NB4 (cell line): ENCODE results near the gene KRT13.

Experiments
- DNase-seq: peaks from one replicate; pipeline ENCODE4 v3.0.0; 2010; ENCODE audit warnings: low read depth
- H3K4me3 ChIP-seq: one replicate; pipeline ENCODE4 v1.5.1; 2011; ENCODE audit warnings: mild to moderate bottlenecking, low read depth, low read length, moderate library complexity
- CTCF ChIP-seq: IDR thresholded peaks from one replicate; pipeline ENCODE4 v1.5.1; 2012; ENCODE audit warnings: low read depth, low read length
- MAX ChIP-seq: IDR thresholded peaks from 2 replicates; pipeline ENCODE4 v1.6.1; 2011; ENCODE audit warnings: low read depth, low read length
- MYC ChIP-seq: IDR thresholded peaks from 2 replicates; pipeline ENCODE4 v1.6.1; 2011; ENCODE audit warnings: low read depth, low read length
- POLR2A ChIP-seq: IDR thresholded peaks from 2 replicates; pipeline ENCODE4 v1.6.1; 2011; ENCODE audit warnings: mild to moderate bottlenecking; ENCODE audit not compliant: insufficient read length; ENCODE audit errors: extremely low read depth

KRT13 gene

GRCh38 chr17:41505007-41505808 is at the start of gene KRT13:
Gene KRT13 (minus strand): TSS chr17:41505612. CDS start chr17:41505550, 62 bp downstream.
- H3K4me3 ChIP-seq = no peak within 1 kb of the TSS
- DNase-seq = no peak
- TF ChIP-seq CTCF (no peak), MAX (no peak), MYC (no peak), POLR2A (no peak)

GRCh38 chr17:41553987-41554680 is 48.7 kb upstream of the KRT13 start:
- TF ChIP-seq CTCF = no peak
- no peak for TF ChIP-seq MYC
- no peak for TF ChIP-seq POLR2A
- no peak for TF ChIP-seq MAX
- H3K4me3 ChIP-seq = no peak overlapping the region
- no peak for DNase-seq

- no peak overlapping the region for H3K4me3 ChIP-seq
- no peak for TF ChIP-seq POLR2A
- no peak for DNase-seq
Observed at GRCh38 chr17:41553176-41553575, 47.8 kb upstream of the KRT13 start.

GRCh38 chr17:41552455-41552854 is 47.0 kb upstream of the KRT13 start:
- DNase-seq = no peak
- TF ChIP-seq POLR2A = no peak
- no peak for TF ChIP-seq CTCF
- no peak for TF ChIP-seq MAX
- TF ChIP-seq MYC = no peak
- H3K4me3 ChIP-seq = no peak overlapping the region

GRCh38 chr17:41551365-41551764 is 46.0 kb upstream of the KRT13 start:
- no peak overlapping the region for H3K4me3 ChIP-seq
- TF ChIP-seq POLR2A (no peak), CTCF (no peak), MYC (no peak), MAX (no peak)
- no peak for DNase-seq

GRCh38 chr17:41549596-41550039 is 44.2 kb upstream of the KRT13 start:
- DNase-seq = no peak
- TF ChIP-seq CTCF = no peak
- TF ChIP-seq MYC = no peak
- TF ChIP-seq POLR2A = no peak
- no peak; the same call in 1 of the 2 replicates for TF ChIP-seq MAX
- H3K4me3 ChIP-seq = no peak overlapping the region
